Ishikawa (cell line): ENCODE measurements around the gene PKD2.

Experiments used
- CEBPB ChIP-seq: IDR thresholded peaks from 2 replicates; pipeline ENCODE4 v1.6.1; 2012
- CREB1 ChIP-seq: IDR thresholded peaks from 2 replicates; pipeline ENCODE4 v1.6.1; 2012; ENCODE audit warnings: low read depth
- EGR1 ChIP-seq: IDR thresholded peaks from 2 replicates; pipeline ENCODE4 v1.6.1; 2012
- EP300 ChIP-seq: IDR thresholded peaks from 2 replicates; pipeline ENCODE4 v1.6.1; 2012; ENCODE audit warnings: borderline replicate concordance
- FOXM1 ChIP-seq: IDR thresholded peaks from 2 replicates; pipeline ENCODE4 v1.6.1; 2012; ENCODE audit warnings: low read depth, borderline replicate concordance
- NFIC ChIP-seq: IDR thresholded peaks from 2 replicates; pipeline ENCODE4 v1.6.1; 2012
- RAD21 ChIP-seq: IDR thresholded peaks from 2 replicates; pipeline ENCODE4 v1.6.1; 2012; ENCODE audit warnings: low read depth
- TAF1 ChIP-seq: IDR thresholded peaks from 2 replicates; pipeline ENCODE4 v1.6.1; 2012; ENCODE audit warnings: low read depth, mild to moderate bottlenecking
- TCF12 ChIP-seq: IDR thresholded peaks from 2 replicates; pipeline ENCODE4 v1.6.1; 2012; ENCODE audit warnings: low read depth
- TEAD4 ChIP-seq: IDR thresholded peaks from 2 replicates; pipeline ENCODE4 v1.6.1; 2012
- YY1 ChIP-seq: IDR thresholded peaks from 2 replicates; pipeline ENCODE4 v1.6.1; 2012; ENCODE audit warnings: low read depth
- ZBTB7A ChIP-seq: IDR thresholded peaks from 2 replicates; pipeline ENCODE4 v1.6.1; 2012; ENCODE audit warnings: low read depth
- TF ChIP-seq, protein P1 (sequence below): IDR thresholded peaks from 2 replicates; pipeline ENCODE4 v1.6.1; 2012; ENCODE audit warnings: low read depth, mild to moderate bottlenecking
- TF ChIP-seq, protein P2 (sequence below): IDR thresholded peaks from 2 replicates; pipeline ENCODE4 v1.6.1; 2012
- TF ChIP-seq, protein P3 (sequence below): IDR thresholded peaks from 2 replicates; pipeline ENCODE4 v1.6.1; 2012

PKD2 gene

DNA sequence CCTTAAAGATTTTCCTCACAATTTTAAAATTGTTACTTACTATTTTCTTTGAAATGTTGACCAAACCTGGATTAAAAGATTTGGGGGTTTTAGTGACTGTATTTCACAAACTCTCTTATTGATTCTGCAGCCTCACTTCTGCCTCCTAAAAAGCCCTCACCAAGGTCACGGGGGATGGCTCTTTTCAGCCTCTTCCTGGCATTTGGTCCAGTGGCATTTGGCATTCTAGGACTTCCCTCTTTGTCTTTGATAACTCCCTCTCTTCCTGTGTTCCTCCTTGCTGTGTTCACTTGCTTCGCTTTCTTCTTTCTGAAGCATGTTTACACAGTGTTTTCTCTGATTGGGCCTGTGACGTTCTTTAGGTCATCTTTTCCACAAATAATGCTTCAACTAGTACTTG lies 21.5 kb downstream of the PKD2 start:
- TF ChIP-seq TCF12 (no peak), FOXM1 (no peak), EP300 (no peak), ZBTB7A (no peak), EGR1 (no peak), CREB1 (no peak), NFIC (no peak), YY1 (no peak), TEAD4 (no peak), TAF1 (no peak), RAD21 (no peak)
- TF ChIP-seq, protein P1, sequence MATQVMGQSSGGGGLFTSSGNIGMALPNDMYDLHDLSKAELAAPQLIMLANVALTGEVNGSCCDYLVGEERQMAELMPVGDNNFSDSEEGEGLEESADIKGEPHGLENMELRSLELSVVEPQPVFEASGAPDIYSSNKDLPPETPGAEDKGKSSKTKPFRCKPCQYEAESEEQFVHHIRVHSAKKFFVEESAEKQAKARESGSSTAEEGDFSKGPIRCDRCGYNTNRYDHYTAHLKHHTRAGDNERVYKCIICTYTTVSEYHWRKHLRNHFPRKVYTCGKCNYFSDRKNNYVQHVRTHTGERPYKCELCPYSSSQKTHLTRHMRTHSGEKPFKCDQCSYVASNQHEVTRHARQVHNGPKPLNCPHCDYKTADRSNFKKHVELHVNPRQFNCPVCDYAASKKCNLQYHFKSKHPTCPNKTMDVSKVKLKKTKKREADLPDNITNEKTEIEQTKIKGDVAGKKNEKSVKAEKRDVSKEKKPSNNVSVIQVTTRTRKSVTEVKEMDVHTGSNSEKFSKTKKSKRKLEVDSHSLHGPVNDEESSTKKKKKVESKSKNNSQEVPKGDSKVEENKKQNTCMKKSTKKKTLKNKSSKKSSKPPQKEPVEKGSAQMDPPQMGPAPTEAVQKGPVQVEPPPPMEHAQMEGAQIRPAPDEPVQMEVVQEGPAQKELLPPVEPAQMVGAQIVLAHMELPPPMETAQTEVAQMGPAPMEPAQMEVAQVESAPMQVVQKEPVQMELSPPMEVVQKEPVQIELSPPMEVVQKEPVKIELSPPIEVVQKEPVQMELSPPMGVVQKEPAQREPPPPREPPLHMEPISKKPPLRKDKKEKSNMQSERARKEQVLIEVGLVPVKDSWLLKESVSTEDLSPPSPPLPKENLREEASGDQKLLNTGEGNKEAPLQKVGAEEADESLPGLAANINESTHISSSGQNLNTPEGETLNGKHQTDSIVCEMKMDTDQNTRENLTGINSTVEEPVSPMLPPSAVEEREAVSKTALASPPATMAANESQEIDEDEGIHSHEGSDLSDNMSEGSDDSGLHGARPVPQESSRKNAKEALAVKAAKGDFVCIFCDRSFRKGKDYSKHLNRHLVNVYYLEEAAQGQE, result no peak
- TF ChIP-seq, protein P2, sequence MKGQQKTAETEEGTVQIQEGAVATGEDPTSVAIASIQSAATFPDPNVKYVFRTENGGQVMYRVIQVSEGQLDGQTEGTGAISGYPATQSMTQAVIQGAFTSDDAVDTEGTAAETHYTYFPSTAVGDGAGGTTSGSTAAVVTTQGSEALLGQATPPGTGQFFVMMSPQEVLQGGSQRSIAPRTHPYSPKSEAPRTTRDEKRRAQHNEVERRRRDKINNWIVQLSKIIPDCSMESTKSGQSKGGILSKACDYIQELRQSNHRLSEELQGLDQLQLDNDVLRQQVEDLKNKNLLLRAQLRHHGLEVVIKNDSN, result no peak
- TF ChIP-seq, protein P3, sequence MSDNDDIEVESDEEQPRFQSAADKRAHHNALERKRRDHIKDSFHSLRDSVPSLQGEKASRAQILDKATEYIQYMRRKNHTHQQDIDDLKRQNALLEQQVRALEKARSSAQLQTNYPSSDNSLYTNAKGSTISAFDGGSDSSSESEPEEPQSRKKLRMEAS, result no peak

DNA sequence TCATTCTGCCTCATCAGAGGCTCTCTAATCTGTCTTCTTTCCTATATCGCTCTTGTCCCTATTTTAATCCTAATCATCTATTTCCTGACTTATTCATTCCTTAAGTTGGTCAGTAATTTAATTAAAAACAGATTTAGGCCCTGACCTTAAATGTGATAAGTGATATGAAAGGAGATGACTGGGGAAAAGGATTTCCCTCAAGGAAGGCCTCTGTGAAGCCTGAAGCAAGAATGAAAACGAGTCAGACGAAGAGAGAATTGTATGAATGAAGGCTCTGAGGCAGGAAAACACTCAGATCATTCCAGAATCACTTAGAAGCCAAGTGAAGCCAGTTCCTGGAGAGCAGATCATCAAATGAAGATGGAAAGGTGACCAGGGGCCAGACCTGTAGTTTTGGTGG lies 22.1 kb downstream of the PKD2 start:
- TF ChIP-seq CEBPB (no peak), NFIC (no peak), CREB1 (no peak), ZBTB7A (no peak), EP300 (no peak)
- TF ChIP-seq, protein P3, result no peak

DNA sequence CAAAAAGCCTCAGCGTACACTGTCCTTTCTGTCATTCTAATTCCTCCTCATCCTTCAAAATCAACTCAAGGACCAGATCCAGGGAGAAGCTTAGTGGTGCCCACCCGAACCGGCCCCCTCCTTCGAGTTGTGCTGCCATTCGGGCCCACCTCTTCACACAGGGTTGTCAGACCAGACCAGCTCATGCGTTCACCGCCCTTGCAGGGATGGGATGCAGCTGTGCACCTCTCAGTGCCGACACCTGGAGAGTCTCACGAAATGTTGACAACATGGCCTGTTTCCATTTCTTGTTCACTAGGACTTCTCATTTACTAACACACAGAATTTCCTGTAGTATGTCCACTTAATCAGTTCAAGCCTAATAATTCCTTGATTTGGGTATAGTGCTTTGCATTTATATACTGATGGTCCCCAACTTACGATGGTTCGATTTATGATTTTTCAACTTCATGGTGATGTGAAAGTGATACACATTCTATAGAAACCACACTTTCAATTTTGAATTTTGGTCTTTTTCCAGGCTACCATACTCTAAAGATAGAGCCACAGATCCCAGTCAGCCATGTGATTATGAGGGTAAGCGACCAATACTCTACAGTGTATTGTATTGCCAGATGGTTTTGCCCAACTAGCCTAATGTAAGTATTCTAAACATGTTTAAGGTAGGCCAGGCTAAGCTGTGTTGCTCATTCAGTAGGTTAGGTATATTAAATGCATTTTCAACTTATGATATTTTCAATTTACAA lies 23.3 kb downstream of the PKD2 start:
- no peak for TF ChIP-seq EGR1
- TF ChIP-seq YY1, result no peak
- no peak for TF ChIP-seq CREB1
- no peak for TF ChIP-seq TAF1
- no peak for TF ChIP-seq EP300
- TF ChIP-seq CEBPB, result no peak
- no peak for TF ChIP-seq NFIC
- TF ChIP-seq, protein P2, result no peak
- TF ChIP-seq ZBTB7A, result no peak
- TF ChIP-seq, protein P3, result no peak
- TF ChIP-seq, protein P1, result no peak
- no peak for TF ChIP-seq TCF12
- no peak for TF ChIP-seq FOXM1
- TF ChIP-seq TEAD4, result no peak
- TF ChIP-seq RAD21, result no peak

DNA sequence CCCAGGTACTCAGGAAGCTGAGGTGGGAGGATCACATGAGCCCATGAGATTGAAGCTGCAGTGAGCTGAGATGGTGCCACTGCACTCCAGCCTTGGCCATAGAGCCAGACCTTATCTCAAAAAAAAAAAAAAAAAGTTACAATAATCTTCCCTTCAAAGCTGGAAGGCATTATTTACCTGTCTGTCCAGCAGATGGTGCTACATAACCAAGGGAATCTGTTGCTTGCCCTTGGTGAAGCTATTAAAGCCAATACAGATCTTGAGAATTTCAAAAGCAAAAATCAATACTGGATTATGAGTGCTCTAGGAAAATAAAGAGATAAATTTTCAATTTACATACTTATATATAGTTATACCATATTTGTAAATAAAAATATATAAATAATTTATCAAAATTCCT lies 25.9 kb downstream of the PKD2 start:
- TF ChIP-seq NFIC (no peak), TCF12 (no peak), FOXM1 (no peak), RAD21 (peak; percentile 76), EGR1 (no peak), TAF1 (no peak), CEBPB (no peak)
- TF ChIP-seq, protein P1, result no peak
